NCI-H2107 treated with DMSO at 0.1 percent for 48 hours (cell line): ENCODE data around the gene ADPRS.

ENCODE experiments used
- DNase-seq: peaks from one replicate; lab custom pipeline; 2025; ENCODE audit not compliant: unreplicated experiment; lab: John Stamatoyannopoulos, UW

ADPRS gene

GRCh38 chr1:36087233-36088123 lies 1.2 kb upstream of the ADPRS start:
- DNase-seq: no peak

GRCh38 chr1:36088265-36088576 lies 471 bp upstream of the ADPRS start:
- no peak for DNase-seq

GRCh38 chr1:36089393-36090121 lies 865 bp downstream of the ADPRS start:
- no peak for DNase-seq

GRCh38 chr1:36091141-36091540 lies 2.4 kb downstream of the ADPRS start:
- DNase-seq: no peak

- no peak for DNase-seq
Observed at GRCh38 chr1:36091698-36092097, 3.0 kb downstream of the ADPRS start.

- DNase-seq: no peak
Observed at GRCh38 chr1:36092166-36092797, 3.6 kb downstream of the ADPRS start.

- no peak for DNase-seq
Observed at GRCh38 chr1:36092798-36093185, 4.1 kb downstream of the ADPRS start.

- DNase-seq: no peak
Observed at GRCh38 chr1:36093226-36093625, 4.5 kb downstream of the ADPRS start.

- DNase-seq: no peak
Observed at GRCh38 chr1:36093929-36094328, 5.2 kb downstream of the ADPRS start.

GRCh38 chr1:36094621-36095061 lies 5.9 kb downstream of the ADPRS start:
- DNase-seq: no peak

GRCh38 chr1:36095760-36096405 lies 7.2 kb downstream of the ADPRS start:
- no peak for DNase-seq

- peak; percentile 66 for DNase-seq
Observed at GRCh38 chr1:36096500-36097432, 8.1 kb downstream of the ADPRS start.

- DNase-seq: no peak
Observed at GRCh38 chr1:36097693-36098585, 9.2 kb downstream of the ADPRS start.

GRCh38 chr1:36098650-36099365 lies 10.1 kb downstream of the ADPRS start:
- no peak for DNase-seq

GRCh38 chr1:36099681-36100341 lies 11.1 kb downstream of the ADPRS start:
- DNase-seq: peak; percentile 54

GRCh38 chr1:36100376-36100775 lies 11.7 kb downstream of the ADPRS start:
- DNase-seq: no peak

- DNase-seq: no peak
Observed at GRCh38 chr1:36101546-36101945, 12.9 kb downstream of the ADPRS start.

GRCh38 chr1:36106269-36106668 lies 17.6 kb downstream of the ADPRS start:
- no peak for DNase-seq
